Measurements from ENCODE around the gene SHLD1.
A peak's percentile ranks its signal among the peaks of the same experiment; 100 is the strongest.

SHLD1 gene

DNA sequence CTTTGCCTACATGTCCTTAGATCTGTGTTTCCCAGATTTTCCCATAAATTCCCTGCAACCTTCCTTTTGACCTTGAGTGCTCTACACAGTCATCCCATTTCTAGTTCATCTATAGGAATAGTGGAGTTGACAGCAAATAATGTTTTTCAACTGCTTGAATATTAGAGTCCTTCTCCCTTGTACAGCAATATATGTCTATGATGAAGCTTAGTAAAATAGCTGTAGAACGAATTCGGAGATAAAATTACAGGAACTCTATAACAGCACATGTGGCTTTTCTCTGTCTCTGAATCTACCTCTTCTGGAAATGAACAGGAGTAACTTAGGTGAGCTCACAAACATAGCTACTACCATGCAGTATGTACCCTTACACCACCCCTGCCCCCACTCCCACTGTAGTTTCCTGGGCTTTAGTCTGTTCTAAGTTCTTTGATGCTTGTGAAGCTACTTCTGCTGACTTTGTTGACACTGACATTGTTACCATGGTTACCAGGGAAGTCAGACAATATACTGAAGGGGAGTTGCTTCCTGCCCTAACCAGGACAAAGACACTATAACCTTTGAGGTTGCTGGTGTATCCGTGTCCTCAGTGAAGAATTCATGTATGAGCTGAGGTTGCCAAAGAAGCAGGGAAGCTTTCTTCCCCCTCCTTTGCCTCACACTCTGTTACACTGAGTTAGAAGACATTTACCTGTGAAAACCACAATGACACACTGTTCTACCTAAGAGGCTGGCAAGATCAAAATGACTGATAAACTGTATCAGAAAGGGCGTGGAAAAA is 35.8 kb upstream of the SHLD1 start:
- Histone ChIP-seq H3K4me3 (ENCODE audit: low read depth, low read length) (no peak overlapping the region), H3K9me3 (no peaks in the 10 kb centered on the region), H3K27me3 (peaks cover 15% of the 10 kb centered on the region), H3K4me1 (no peaks in the 10 kb centered on the region; the same call in 1 of the 2 replicates), H3K36me3 (no peaks in the 10 kb centered on the region)
- no peak for DNase-seq
- TF ChIP-seq, protein P1, sequence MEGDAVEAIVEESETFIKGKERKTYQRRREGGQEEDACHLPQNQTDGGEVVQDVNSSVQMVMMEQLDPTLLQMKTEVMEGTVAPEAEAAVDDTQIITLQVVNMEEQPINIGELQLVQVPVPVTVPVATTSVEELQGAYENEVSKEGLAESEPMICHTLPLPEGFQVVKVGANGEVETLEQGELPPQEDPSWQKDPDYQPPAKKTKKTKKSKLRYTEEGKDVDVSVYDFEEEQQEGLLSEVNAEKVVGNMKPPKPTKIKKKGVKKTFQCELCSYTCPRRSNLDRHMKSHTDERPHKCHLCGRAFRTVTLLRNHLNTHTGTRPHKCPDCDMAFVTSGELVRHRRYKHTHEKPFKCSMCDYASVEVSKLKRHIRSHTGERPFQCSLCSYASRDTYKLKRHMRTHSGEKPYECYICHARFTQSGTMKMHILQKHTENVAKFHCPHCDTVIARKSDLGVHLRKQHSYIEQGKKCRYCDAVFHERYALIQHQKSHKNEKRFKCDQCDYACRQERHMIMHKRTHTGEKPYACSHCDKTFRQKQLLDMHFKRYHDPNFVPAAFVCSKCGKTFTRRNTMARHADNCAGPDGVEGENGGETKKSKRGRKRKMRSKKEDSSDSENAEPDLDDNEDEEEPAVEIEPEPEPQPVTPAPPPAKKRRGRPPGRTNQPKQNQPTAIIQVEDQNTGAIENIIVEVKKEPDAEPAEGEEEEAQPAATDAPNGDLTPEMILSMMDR (IDR thresholded peaks at IDR 0.05; ENCODE audit: low read depth, low read length) = no peak

DNA sequence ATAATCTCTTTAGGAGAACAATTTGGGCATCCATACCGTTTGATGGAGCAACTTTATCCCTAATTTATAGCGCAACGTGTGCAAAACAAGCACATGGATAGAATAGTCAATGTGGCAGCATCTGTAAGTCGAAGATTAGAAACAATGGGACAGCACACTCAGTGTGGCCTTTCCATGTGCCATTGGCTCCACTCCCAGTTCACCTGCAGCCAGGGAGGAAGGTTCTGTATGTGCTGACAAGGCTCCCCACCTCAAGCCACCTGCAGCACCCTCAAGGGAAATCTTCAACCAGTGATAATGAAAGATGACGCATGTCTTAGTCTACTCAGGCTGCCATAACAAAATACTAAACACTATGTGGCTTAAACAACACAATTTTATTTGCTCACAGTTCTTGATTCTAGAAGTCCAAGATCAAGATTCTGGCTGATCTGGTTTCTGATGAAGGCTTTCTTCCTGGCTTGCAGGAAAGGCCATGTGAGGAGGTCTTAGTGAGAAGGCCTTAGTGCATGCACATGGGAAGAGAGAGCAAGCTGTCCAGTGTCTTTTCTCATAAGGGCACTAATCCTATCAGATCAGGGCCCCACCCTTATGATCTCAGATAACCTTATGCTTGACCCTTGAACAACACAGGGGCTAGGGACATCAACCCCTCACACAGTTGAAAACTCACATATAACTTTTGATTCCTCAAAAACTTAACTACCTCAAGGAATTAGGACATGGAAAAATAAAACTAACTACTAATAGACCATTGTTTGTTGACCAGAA is 34.9 kb upstream of the SHLD1 start:
- H3K4me3 ChIP-seq (ENCODE audit: low read depth, low read length) = no peak overlapping the region
- no peaks in the 10 kb centered on the region for H3K36me3 ChIP-seq
- TF ChIP-seq, protein P1 (IDR thresholded peaks at IDR 0.05; ENCODE audit: low read depth, low read length) = no peak
- no peaks in the 10 kb centered on the region; the same call in 1 of the 2 replicates for H3K4me1 ChIP-seq
- no peak for DNase-seq
- peaks cover 18% of the 10 kb centered on the region; the same call in 1 of the 2 replicates for H3K27me3 ChIP-seq
- H3K9me3 ChIP-seq = no peaks in the 10 kb centered on the region

DNA sequence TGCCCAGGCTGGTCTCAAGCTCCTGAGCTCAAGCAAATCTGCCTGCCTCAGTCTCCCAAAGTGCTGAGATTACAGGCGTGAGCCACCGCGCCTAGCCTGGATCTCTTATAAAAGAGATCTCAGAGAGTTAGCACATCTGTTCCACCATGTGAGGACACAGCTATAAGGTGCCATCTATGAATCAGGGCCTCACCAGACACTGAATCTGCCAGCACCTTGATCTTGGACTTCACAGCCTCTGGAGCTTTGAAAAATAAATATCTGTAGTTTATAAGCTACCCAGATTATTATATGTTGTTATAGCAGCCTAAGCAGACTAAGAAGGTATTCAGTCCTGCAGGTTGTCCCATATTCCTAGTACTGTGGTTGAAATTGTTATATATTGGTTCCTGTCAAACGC is 33.2 kb upstream of the SHLD1 start:
- Histone ChIP-seq H3K4me3 (ENCODE audit: low read depth, low read length) (no peak overlapping the region), H3K27me3 (peaks cover 17% of the 10 kb centered on the region; the same call in 1 of the 2 replicates), H3K9me3 (no peaks in the 10 kb centered on the region), H3K4me1 (no peaks in the 10 kb centered on the region; the same call in 1 of the 2 replicates), H3K36me3 (no peaks in the 10 kb centered on the region)
- DNase-seq = no peak
- TF ChIP-seq, protein P1 (IDR thresholded peaks at IDR 0.05; ENCODE audit: low read depth, low read length) = no peak

DNA sequence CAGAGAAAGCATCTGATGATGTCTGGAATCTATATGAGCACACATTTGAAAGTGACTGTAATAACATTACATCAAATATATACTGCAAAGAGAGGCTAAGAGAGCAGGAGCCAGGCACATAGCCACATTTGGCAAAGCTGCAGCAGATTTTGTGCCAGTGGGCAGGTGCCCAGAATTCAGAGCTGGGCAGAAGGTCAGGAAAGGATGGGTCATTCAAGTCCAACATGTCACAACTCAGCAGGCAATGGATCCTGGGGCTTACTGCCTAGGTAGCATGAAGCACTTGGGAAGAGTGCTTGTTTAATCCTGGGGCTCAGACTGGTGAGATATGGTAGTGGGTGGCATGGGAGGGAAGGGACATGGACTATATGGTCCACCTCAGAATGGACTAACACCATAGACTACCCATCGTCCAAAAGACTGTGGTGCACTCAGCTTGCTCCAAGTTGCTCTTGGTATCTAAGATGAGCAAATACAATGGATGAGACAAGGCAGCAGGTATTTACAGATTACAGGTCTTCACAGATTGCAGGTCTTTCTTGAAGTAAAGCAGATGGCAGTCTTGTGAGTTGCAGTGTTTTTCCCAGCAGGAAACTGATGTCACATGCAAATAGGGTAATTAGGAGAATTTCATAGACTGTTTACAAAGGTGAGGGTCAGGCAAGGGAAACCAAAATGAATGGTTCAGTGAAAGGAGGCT is 31.2 kb upstream of the SHLD1 start:
- TF ChIP-seq, protein P1 (IDR thresholded peaks at IDR 0.05; ENCODE audit: low read depth, low read length) = no peak
- no peaks in the 10 kb centered on the region; the same call in 1 of the 2 replicates for H3K4me1 ChIP-seq

DNA sequence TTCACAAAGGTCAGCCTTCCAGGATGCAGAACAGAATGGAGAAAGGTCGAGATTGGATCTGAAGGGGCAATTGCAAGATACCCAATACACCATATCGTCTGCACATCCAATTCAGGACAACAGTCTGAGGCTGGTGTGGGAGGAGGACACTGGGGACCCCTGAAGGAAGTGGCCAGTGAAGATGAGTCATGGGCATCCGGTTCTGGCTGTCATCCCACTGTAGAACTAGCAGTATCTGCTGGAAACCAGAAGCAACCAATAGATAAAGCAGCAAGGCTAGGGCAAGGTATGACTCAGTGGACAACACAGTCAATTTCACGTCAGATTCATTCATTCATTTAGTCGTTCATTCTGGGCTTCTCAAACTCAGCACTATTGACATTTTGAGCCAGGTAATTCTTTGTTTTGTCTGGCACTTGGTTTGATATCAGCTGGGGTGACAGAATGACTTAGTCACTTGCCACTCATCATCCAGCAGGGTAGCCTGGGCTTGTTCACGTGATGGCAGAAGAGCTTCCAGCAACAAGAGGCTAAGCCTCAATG is 30.3 kb upstream of the SHLD1 start:
- Histone ChIP-seq H3K4me1 (no peaks in the 10 kb centered on the region; the same call in 1 of the 2 replicates), H3K4me3 (ENCODE audit: low read depth, low read length) (no peak overlapping the region), H3K9me3 (no peaks in the 10 kb centered on the region), H3K27me3 (0 out of 2 replicates have a peak, but pooled peaks cover 6% of the 10 kb centered on the region), H3K36me3 (no peaks in the 10 kb centered on the region)
- DNase-seq = peak; percentile 10
- TF ChIP-seq, protein P1 (IDR thresholded peaks at IDR 0.05; ENCODE audit: low read depth, low read length) = no peak

More for the DNA sequence above, 31.2 kb upstream of the SHLD1 start:
- H3K9me3 ChIP-seq = no peaks in the 10 kb centered on the region
- H3K27me3 ChIP-seq = 0 out of 2 replicates have a peak, but pooled peaks cover 6% of the 10 kb centered on the region
- H3K36me3 ChIP-seq = no peaks in the 10 kb centered on the region
- DNase-seq = no peak
- no peak overlapping the region for H3K4me3 ChIP-seq (ENCODE audit: low read depth, low read length)
